Neural cell (in vitro differentiated cells): Measurements from ENCODE around the gene MRPS10.

ENCODE experiments used
- EP300 ChIP-seq: fragments of 450-650 bp; conservative IDR thresholded peaks from 2 replicates; pipeline ENCODE4 v1.6.1; 2014; ENCODE audit warnings: antibody characterized with exemption, mild to moderate bottlenecking, moderate library complexity; ENCODE audit not compliant: poor library complexity, severe bottlenecking
- EZH2 ChIP-seq: fragments of 200-600, 300-800 bp; shearing (Covaris generic), sonication (generic); IDR thresholded peaks from 2 replicates; pipeline ENCODE4 v1.6.1; 2014; ENCODE audit warnings: antibody characterized with exemption, low read length, borderline replicate concordance, mild to moderate bottlenecking; ENCODE audit not compliant: insufficient read depth, poor library complexity, severe bottlenecking
- MXI1 ChIP-seq: fragments of 450-650 bp; conservative IDR thresholded peaks from 2 replicates; pipeline ENCODE4 v1.6.1; 2014; ENCODE audit warnings: antibody characterized with exemption, mild to moderate bottlenecking; ENCODE audit not compliant: poor library complexity, severe bottlenecking
- POLR2AphosphoS5 ChIP-seq: IDR thresholded peaks from 2 replicates; pipeline ENCODE4 v1.6.1; 2012
- SMC3 ChIP-seq: fragments of 450-650 bp; conservative IDR thresholded peaks from 2 replicates; pipeline ENCODE4 v1.6.1; 2014; ENCODE audit warnings: antibody characterized with exemption, mild to moderate bottlenecking, moderate library complexity; ENCODE audit not compliant: poor library complexity
- TAF1 ChIP-seq: IDR thresholded peaks from 2 replicates; pipeline ENCODE4 v1.6.1; 2012; ENCODE audit warnings: low read depth
- TF ChIP-seq, protein P1 (sequence below): fragments of 450-650 bp; IDR thresholded peaks from 2 replicates; pipeline ENCODE4 v1.5.1; 2014; ENCODE audit warnings: antibody characterized with exemption, mild to moderate bottlenecking, moderate library complexity; ENCODE audit not compliant: poor library complexity, severe bottlenecking
- TF ChIP-seq, protein P2 (sequence below): IDR thresholded peaks from 2 replicates; pipeline ENCODE4 v1.6.1; 2012; ENCODE audit warnings: borderline replicate concordance

DNA sequence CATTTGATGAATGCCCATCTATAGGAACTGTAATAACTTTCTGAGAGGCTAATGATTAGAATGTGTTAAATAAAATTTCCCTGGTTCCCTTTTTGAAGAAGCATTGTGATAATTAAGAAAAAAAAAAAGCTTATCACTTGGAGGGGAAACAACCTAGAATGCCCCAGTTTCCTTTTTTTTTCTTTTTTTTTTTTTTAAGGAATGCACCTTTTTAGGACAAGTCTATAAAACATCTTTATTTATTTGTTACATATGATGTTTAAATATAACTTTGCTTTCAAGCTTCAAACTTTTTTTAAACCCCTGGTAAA is 7.3 kb upstream of the MRPS10 start:
- TF ChIP-seq MXI1 (no peak), SMC3 (no peak), EZH2 (no peak), POLR2AphosphoS5 (no peak), TAF1 (no peak), EP300 (no peak)
- TF ChIP-seq, protein P1, sequence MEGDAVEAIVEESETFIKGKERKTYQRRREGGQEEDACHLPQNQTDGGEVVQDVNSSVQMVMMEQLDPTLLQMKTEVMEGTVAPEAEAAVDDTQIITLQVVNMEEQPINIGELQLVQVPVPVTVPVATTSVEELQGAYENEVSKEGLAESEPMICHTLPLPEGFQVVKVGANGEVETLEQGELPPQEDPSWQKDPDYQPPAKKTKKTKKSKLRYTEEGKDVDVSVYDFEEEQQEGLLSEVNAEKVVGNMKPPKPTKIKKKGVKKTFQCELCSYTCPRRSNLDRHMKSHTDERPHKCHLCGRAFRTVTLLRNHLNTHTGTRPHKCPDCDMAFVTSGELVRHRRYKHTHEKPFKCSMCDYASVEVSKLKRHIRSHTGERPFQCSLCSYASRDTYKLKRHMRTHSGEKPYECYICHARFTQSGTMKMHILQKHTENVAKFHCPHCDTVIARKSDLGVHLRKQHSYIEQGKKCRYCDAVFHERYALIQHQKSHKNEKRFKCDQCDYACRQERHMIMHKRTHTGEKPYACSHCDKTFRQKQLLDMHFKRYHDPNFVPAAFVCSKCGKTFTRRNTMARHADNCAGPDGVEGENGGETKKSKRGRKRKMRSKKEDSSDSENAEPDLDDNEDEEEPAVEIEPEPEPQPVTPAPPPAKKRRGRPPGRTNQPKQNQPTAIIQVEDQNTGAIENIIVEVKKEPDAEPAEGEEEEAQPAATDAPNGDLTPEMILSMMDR, result no peak
- TF ChIP-seq, protein P2, sequence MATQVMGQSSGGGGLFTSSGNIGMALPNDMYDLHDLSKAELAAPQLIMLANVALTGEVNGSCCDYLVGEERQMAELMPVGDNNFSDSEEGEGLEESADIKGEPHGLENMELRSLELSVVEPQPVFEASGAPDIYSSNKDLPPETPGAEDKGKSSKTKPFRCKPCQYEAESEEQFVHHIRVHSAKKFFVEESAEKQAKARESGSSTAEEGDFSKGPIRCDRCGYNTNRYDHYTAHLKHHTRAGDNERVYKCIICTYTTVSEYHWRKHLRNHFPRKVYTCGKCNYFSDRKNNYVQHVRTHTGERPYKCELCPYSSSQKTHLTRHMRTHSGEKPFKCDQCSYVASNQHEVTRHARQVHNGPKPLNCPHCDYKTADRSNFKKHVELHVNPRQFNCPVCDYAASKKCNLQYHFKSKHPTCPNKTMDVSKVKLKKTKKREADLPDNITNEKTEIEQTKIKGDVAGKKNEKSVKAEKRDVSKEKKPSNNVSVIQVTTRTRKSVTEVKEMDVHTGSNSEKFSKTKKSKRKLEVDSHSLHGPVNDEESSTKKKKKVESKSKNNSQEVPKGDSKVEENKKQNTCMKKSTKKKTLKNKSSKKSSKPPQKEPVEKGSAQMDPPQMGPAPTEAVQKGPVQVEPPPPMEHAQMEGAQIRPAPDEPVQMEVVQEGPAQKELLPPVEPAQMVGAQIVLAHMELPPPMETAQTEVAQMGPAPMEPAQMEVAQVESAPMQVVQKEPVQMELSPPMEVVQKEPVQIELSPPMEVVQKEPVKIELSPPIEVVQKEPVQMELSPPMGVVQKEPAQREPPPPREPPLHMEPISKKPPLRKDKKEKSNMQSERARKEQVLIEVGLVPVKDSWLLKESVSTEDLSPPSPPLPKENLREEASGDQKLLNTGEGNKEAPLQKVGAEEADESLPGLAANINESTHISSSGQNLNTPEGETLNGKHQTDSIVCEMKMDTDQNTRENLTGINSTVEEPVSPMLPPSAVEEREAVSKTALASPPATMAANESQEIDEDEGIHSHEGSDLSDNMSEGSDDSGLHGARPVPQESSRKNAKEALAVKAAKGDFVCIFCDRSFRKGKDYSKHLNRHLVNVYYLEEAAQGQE, result no peak
